Activated CD4-positive, alpha-beta T cell treated with anti-CD3 and anti-CD28 coated beads for 36 hours (primary cell): ENCODE measurements around the gene CCDC92. TPM values are rescaled to one million over a fixed set of nuclear protein-coding genes. Genes with fewer than 3 reads are reported as not detected.

Source experiments
- total RNA-seq, 2 experiments: library from RNA; stranded (reverse); gene quantifications; one replicate each; pipeline ENCODE4 v1.2.3, GENCODE V29; 2021

Gene CCDC92
- total RNA-seq, 2 experiments from 2014 or later, result 8.7 to 11.0 TPM

Other genes with a start within 250 kb of the CCDC92 start
- under 1 TPM; 0.16 to 0.37 TPM for gene DNAH10, start 210.5 kb downstream of the CCDC92 start, total RNA-seq
- gene ZNF664, start 384 bp upstream of the CCDC92 start, total RNA-seq, result 10 to 100 TPM; 46.4 to 48.3 TPM